ENCODE results near the gene TEC. TPM values are rescaled to one million over a fixed set of nuclear protein-coding genes. Genes with fewer than 3 reads are reported as not detected.
A peak's percentile ranks its signal among the peaks of the same experiment; 100 is the strongest.

The TEC gene
- total and polyA plus RNA-seq, 2 donors from 2014 or later = 1.1 to 5.9 TPM

DNA sequence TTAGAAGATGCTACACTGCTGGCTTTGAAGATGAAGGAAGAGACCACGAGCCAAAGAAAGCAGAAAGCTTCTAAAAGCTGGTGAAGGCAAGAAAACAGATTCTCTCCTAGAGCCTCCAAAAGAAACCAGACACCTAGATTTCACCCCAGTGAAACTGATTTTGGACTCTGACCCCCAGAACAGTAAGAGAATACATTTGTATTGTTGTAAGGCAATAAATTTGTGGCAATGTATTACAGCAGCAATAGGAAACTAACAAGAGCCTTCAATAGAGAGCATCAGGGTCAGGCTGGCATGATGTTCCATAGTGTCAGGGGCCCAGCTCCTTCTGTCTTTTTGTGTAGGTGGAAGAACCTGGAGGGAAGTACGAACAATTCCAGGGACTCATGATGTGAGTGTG lies 6.0 kb upstream of the TEC start:
- H3K4me1 ChIP-seq (ENCODE audit: control insufficient read depth in 2 of 3, insufficient read depth in 2 of 3, low read depth in 1 of 3, low read length in 3 of 3) = no peaks in the 10 kb centered on the region
- no peaks in the 10 kb centered on the region for H3K36me3 ChIP-seq (ENCODE audit: control insufficient read depth in 2 of 3, insufficient read depth in 3 of 3, low read length in 3 of 3)
- intact Hi-C loops (cut with DNase I) = no loop called here
- FAIRE-seq (no peak), DNase-seq (no peak)
- no peaks in the 10 kb centered on the region for H3K9me3 ChIP-seq (ENCODE audit: control insufficient read depth in 2 of 3, insufficient read depth in 1 of 3, low read length in 3 of 3)
- H3K27ac ChIP-seq (ENCODE audit: low read depth in 2 of 2, low read length in 2 of 2) = no peak overlapping the region
- no peak overlapping the region for H3K9ac ChIP-seq (ENCODE audit: low read length in 3 of 3)
- no peaks in the 10 kb centered on the region for H3K27me3 ChIP-seq (ENCODE audit: control insufficient read depth, insufficient read depth, low read length)
- TF ChIP-seq, protein P1, sequence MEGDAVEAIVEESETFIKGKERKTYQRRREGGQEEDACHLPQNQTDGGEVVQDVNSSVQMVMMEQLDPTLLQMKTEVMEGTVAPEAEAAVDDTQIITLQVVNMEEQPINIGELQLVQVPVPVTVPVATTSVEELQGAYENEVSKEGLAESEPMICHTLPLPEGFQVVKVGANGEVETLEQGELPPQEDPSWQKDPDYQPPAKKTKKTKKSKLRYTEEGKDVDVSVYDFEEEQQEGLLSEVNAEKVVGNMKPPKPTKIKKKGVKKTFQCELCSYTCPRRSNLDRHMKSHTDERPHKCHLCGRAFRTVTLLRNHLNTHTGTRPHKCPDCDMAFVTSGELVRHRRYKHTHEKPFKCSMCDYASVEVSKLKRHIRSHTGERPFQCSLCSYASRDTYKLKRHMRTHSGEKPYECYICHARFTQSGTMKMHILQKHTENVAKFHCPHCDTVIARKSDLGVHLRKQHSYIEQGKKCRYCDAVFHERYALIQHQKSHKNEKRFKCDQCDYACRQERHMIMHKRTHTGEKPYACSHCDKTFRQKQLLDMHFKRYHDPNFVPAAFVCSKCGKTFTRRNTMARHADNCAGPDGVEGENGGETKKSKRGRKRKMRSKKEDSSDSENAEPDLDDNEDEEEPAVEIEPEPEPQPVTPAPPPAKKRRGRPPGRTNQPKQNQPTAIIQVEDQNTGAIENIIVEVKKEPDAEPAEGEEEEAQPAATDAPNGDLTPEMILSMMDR (IDR thresholded peaks at IDR 0.05; ENCODE audit: borderline replicate concordance, extremely low read depth, insufficient read depth) = no peak
- no peak overlapping the region for H3K4me3 ChIP-seq (ENCODE audit: low read length in 3 of 3)

- TF ChIP-seq, protein P1 (IDR thresholded peaks at IDR 0.05; ENCODE audit: borderline replicate concordance, extremely low read depth, insufficient read depth) = peak; percentile 34
- no peaks in the 10 kb centered on the region for H3K27me3 ChIP-seq (ENCODE audit: control insufficient read depth, insufficient read depth, low read length)
- H3K27ac ChIP-seq (ENCODE audit: low read depth in 2 of 2, low read length in 2 of 2) = no peak overlapping the region
- H3K4me1 ChIP-seq (ENCODE audit: control insufficient read depth in 2 of 3, insufficient read depth in 2 of 3, low read depth in 1 of 3, low read length in 3 of 3) = peaks cover 0 to 3% (median 0%) of the 10 kb centered on the region in 3 donors
- H3K9ac ChIP-seq (ENCODE audit: low read length in 3 of 3) = no peak overlapping the region
- FAIRE-seq (no peak), DNase-seq (no peak)
- no peak overlapping the region for H3K4me3 ChIP-seq (ENCODE audit: low read length in 3 of 3)
- H3K9me3 ChIP-seq (ENCODE audit: control insufficient read depth in 2 of 3, insufficient read depth in 1 of 3, low read length in 3 of 3) = no peaks in the 10 kb centered on the region
- H3K36me3 ChIP-seq (ENCODE audit: control insufficient read depth in 2 of 3, insufficient read depth in 3 of 3, low read length in 3 of 3) = no peaks in the 10 kb centered on the region
- intact Hi-C loops (cut with DNase I) = no loop called here
These were observed 5.6 kb upstream of the TEC start for GRCh38 chr4:48275247-48275646.

DNA sequence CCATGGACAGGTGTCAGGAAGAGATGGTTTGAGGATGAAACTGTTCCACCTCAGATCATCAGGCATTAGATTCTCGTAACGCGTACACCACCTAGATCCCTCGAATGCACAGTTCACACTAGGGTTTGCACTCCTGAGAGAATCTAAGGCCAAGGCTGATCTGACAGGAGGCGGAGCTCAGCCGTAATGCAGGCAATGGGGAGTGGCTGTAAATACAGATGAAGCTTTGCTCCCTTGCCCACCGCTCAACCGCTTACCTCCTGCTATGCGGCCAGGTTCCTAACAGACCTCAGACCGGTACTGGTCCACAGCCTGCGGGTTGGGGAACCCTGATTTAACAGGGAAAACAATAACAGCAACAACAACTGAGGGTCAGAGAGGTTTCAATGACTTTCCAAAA lies 2.0 kb upstream of the TEC start:
- no peaks in the 10 kb centered on the region for H3K27me3 ChIP-seq (ENCODE audit: control insufficient read depth, insufficient read depth, low read length)
- intact Hi-C loops (cut with DNase I) = no loop called here

More for the DNA sequence above, 2.0 kb upstream of the TEC start:
- H3K36me3 ChIP-seq (ENCODE audit: control insufficient read depth in 2 of 3, insufficient read depth in 3 of 3, low read length in 3 of 3) = no peaks in the 10 kb centered on the region
- FAIRE-seq (no peak), DNase-seq (no peak)
- H3K9me3 ChIP-seq (ENCODE audit: control insufficient read depth in 2 of 3, insufficient read depth in 1 of 3, low read length in 3 of 3) = no peaks in the 10 kb centered on the region
- peaks cover 0 to 3% (median 0%) of the 10 kb centered on the region in 3 donors for H3K4me1 ChIP-seq (ENCODE audit: control insufficient read depth in 2 of 3, insufficient read depth in 2 of 3, low read depth in 1 of 3, low read length in 3 of 3)
- H3K9ac ChIP-seq (ENCODE audit: low read length in 3 of 3) = no peak overlapping the region
- no peak overlapping the region for H3K4me3 ChIP-seq (ENCODE audit: low read length in 3 of 3)
- H3K27ac ChIP-seq (ENCODE audit: low read depth in 2 of 2, low read length in 2 of 2) = no peak overlapping the region
- TF ChIP-seq, protein P1 (IDR thresholded peaks at IDR 0.05; ENCODE audit: borderline replicate concordance, extremely low read depth, insufficient read depth) = no peak
